DLD1 (cell line): ENCODE results near the gene LIAS.
"Not testable (repeated sequence)": the region's sequence is repeated elsewhere in the genome, so short reads cannot be mapped to it uniquely, and the experiment has no call there.

Source experiments
- in situ Hi-C: cut with HindIII; loops from 2 replicates; pipeline ENCODE4 v1.10.0; 2017; ENCODE audit warnings: low sequenced_read_pairs

Gene LIAS

DNA sequence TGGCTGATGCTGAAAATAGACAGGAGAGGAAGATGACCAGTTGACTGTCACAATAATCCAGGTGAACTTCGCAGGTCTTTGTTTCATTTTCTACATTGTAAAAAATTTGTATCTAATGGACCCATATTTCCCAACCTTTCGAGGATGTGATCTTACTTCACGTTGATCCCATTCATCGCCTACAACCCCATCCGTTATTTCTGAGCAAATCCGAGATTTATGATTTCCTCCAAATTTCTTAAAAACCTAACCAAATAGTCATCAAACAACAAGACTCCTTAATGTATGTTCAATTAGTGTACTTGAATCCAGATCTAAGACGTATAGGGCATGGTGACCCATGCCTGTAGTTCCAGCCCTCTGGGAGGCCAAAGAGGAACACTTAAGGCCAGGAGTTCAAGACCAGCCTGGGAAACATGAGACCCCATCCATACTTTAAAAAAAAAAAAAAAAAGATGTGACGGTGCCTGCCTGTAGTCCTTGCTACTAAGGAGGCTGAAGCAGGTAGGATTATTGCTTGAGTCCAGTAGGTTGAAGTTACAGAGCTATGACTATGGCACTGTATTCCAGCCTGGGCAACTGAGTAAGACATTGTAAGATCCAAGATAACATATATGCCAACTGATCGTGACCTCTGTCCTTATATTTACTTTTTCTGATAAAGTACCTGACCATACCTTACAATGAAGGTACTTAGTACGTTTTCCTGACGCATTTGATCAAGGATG lies 5.8 kb upstream of the LIAS start:
- in situ Hi-C loops: no loop called here

DNA sequence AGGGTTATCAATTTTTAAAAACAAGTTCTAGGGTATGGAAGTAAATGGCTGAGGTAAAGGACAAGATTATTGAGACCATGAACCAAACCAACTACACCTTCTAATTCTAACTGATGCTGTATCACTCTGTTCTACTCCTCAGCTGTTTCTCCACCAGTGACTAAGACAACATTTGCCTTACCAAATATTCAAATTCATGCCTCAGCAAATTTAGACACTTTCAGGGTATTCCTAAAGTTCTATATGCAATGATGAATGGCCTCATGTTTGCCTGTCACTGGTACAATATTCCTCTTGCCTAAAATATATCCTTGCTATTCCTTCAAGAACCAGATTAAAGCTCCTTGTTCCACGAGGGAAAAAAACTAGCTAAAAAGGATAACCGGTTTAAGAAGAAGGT lies 5.1 kb upstream of the LIAS start:
- in situ Hi-C loops: no loop called here

DNA sequence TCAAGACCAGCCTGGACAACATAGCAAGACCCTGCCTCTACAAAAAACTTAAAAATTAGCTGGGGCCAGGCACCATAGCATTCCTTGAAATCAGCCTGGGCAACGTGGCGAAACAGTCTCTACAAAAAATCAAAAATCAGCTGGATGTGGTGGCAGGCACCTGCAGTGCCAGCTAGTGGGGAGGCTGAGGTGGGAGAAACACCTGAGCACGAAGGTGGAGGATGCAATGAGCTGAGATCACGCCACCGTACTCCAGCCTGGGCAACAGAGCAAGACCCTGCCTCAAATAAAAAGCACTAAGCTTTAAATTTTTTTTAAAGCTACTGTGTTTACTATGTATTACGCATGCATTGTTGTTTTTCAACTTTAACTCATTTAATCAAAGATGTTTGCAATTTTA lies 3.4 kb upstream of the LIAS start:
- in situ Hi-C loops: no loop called here

DNA sequence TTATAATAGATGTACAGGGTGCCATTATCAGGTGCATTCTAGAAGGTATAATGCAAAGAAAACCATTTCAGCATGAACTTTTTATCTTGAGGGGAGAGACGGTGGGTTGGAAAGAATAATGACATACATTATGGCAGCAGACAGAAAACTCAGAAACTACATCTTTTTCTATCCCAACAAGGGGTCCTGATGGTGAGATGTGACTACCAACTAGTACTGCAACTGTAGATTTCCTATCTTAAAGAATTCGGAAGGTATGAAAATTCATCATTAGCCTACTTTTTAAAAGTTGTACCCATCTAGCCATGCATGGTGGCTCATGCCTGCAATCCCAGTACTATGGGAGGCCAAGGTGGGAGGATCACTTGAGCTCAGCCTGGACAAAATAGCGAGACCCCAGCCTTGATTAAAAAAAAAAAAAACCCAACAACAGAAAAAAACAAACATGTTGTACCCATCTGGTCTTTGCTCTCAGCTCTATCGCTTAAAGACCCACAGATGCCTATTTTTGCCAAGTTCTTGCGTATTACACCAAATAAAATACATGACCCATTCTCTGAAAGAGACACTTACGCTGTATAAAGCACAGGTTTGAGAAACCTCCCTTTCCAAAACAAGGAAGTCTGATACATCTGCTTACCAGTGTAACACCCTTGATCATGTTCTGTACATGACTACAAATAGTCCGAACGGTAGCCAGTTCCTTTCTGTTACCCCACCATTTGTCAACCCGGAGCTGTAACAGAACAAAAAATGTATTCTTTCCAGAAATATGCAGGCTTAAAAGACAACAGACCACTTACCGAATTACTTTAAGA lies 1.7 kb upstream of the LIAS start:
- in situ Hi-C loops: no loop called here

DNA sequence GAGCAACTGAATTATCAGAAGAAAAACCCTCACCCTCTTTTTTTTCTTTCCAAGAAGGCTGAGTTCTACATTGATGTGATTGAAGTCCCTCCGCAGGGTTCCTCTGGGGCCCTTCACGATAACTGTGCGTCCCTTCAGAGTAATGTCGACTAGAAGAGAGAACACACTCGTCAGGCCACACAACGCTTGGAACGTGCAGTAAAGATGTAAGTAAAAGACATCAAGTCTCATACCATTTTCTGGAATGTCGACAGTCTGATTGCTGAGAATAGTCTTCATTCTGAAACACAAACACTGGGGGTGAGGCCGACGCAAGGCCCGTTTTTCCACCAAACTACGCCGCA lies 723 bp upstream of the LIAS start:
- in situ Hi-C loops: not testable (repeated sequence)

DNA sequence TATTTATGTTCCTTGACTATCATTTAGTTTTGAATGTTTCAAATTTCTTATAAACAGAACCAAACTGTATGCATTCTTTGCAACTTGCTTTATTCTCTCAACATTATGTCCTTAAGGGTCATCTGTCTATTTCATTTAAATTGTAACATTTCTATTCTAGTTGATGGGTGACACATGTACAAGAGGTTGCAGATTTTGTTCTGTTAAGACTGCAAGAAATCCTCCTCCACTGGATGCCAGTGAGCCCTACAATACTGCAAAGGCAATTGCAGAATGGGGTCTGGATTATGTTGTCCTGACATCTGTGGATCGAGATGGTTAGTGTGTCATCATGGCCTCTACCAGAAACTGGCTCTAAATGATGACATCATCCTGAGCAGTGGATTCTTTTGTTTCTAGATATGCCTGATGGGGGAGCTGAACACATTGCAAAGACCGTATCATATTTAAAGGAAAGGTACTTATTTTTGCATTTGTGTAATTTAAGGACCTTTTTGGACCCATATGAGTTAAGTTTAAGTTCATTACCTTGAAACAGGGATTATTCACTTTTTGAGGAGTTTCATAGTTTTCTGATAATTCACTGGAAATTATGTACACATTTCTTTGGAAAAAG lies 6.1 kb downstream of the LIAS start:
- in situ Hi-C loops: no loop called here

DNA sequence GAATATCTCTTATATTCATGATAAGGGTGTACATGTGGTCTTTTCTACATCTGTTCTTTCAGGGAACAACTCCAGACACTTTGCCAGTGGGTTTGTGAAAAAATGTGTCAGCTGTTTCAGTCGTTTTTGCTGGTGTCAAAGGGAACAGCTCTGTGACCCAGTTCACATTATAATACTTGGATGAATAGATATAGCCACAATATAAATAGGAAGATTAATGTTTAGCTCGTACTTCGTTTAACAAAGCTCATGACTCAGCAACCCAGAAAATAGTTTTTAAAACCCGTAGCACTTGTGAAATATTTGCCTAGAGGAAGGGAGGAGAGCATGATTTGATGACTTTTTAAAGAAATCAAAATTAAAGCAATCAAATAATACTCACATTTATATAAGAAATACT lies 7.9 kb downstream of the LIAS start:
- in situ Hi-C loops: no loop called here

DNA sequence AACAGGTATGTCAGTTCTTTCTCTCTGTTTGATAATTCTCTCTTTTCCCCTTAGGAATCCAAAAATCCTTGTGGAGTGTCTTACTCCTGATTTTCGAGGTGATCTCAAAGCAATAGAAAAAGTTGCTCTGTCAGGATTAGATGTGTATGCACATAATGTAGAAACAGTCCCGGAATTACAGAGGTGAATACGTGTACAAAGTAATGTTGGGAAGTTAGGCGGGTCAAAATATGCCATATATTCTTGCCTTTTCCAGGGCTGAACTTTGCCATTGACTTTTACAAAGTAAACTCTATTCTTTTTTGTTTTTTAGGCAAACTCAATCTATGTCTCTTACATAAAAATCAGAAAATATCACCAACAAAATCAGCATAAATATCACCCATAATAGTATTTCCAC lies 8.6 kb downstream of the LIAS start:
- in situ Hi-C loops: no loop called here

DNA sequence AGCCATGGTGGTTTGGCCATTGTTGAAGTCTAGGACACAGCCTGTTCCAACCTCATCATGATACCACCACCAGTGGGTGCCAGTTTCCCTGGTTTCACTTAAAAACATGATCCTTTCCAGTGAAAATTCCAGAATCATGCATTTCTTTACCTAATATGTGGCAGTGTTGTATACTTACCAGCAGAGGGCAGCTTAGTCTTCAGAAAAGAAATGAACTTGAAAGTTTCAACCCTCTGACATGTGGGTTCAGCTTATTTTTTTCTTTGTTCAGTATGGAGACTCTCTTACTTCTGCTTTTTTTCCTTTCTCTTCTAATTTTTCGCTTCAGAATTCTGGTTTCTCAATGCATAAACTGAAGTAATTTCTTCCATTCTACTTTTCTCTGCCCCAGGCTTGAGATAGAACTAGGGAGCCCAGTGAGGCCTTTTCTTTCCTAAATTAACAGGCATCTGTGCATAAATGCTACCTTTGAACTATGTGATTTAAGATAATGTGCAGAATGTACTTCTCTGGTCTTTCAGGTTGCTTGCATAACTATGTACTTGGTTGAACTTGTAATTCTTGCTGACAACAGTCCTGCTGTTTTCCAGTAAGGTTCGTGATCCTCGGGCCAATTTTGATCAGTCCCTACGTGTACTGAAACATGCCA lies 10.7 kb downstream of the LIAS start:
- in situ Hi-C loops: no loop called here

DNA sequence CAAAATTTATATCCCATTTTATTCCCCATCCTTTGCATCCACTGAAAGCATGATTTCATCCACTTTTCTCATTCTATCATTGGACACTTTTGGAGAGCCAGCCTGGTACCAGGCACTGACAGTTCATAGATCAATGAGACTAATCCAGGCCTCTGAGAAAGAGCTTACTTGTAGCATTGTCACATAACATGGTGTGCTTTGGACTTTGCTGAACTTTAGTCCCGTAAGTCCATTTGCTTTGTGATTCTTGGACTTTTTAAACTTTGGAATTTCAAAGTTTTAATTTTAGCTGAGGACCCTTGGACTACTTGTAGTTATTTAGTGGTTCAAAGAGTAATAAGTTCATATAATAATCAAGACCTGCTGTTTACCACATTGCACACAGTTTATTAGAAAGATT lies 11.5 kb downstream of the LIAS start:
- in situ Hi-C loops: no loop called here

DNA sequence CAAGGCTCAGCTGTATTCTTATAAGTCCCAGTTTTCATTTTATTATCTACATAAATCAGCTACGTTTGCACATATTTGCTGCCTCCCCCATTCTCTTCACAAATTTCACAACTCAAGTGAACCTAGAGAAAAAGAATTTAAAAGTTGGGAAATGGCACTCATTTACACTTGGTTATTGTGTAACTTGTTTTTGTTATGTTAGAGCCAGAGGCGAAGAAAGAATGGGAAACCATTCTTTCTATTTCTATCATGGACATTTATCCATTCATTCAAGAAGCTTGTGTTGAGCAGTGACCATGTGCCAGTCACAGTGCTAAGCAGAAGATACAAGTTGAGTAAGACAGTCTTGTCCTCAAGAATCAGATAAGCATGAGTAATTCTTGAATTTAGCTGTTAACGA lies 13.5 kb downstream of the LIAS start:
- in situ Hi-C loops: no loop called here

DNA sequence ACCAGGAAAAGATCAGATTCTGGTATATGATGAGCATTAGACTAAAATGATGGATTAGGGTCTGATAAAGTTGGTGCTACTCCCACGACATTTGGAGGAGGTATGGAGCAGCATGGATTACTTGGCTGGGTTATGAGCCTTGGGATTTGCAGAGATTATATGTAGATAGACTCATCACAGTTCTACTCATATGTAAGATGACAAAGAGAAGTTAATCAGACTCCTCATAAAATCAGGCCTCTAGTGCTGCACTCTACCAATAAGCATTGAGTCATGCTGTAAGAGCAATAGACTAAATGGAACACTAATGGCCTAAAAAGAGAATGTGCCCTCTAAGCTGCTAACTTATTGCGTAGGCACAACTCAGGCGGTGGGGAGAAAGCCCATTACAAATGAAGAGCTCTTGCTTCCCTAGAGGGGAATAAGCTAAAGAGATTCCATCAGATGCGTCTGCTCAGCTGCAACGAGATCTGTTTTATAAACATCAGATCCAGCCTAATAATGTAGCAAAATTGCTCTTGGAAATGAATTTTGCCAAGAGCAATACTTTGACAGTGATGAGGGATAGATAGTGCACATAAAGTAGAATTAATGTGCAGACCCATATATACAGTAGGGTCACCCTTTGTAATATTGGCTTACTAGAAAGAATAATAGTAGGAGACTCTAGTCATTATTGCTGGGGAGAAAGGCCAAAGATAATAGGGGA lies 17.5 kb downstream of the LIAS start:
- in situ Hi-C loops: no loop called here

DNA sequence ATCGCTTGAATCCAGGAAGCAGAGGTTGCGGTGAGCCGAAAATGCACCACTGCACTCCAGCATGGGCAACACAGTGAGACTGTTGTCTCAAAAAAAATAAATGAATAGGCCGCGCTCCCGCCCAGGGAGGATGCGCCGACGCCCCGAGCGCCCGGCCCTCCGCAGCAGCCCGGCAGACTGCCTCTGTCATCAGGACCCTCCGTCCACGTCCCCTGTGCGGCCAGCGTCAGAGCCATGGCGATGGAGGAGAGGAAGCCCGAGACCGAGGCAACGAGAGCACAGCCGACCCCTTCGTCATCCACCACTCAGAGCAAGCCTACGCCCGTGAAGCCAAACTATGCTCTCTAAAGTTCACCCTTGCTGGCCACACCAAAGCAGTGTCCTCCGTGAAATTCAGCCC lies 21.4 kb downstream of the LIAS start:
- in situ Hi-C loops: no loop called here

DNA sequence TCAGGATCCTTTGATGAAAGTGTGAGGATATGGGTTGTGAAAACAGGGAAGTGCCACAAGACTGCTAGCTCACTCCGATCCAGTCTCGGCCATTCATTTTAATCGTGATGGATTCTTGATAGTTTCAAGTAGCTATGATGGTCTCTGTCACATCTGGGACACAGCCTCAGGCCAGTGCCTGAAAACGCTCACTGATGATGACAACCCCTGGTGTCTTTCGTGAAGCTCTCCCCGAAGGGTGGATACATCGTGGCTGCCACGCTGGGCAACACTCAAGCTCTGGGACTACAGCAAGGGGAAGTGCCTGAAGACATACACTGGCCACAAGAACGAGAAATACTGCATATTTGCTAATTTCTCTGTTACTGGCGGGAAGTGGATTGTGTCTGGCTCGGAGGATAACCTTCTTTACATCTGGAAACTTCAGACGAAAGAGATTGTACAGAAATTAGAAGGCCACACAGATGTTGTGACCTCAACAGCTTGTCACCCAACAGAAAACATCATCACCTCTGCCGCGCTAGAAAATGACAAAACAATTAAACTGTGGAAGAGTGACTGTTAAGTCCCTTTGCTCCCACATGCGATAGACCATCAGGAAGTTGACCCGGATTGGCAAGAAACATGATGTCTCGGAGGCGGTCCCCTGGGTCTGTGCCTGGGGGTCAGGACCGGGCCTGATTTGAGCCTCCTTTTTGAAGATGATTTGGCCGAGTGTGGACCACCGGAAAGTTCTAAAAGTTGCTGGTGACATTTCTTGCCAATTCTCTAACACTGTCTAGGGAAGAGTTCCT lies 22.2 kb downstream of the LIAS start:
- in situ Hi-C loops: no loop called here

DNA sequence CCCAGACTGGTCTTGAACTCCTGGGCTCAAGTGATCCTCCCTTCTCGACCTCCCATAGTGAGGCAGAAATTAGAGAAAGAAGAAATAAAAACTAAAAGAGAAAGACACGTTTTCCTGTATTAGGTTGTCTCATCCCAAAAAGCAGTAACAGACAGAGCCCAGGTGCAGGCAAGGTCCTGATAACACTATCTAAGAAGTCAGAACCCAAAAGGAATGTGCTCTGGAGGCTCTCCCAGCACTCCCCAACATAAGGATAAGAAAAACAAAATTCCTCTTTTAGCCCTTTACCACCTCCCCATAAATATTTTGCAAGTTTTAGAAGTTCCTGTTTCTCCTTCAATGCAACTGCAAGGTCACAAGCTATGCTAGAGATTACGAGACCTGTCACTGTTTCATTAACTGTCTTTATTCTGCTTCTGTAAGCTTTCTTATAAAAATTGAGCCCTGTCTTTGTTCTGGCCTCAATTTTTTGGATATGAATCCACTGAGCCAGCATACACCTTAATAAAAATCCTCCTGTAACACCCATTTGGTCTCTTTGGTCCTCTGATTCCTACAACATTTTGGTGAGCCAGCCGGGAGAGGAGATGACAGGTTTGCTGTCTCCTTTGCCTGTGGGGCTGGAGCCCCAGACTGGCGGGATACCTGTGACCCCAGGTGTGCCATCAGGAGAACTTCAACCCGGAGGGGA lies 25.9 kb downstream of the LIAS start:
- in situ Hi-C loops: no loop called here

DNA sequence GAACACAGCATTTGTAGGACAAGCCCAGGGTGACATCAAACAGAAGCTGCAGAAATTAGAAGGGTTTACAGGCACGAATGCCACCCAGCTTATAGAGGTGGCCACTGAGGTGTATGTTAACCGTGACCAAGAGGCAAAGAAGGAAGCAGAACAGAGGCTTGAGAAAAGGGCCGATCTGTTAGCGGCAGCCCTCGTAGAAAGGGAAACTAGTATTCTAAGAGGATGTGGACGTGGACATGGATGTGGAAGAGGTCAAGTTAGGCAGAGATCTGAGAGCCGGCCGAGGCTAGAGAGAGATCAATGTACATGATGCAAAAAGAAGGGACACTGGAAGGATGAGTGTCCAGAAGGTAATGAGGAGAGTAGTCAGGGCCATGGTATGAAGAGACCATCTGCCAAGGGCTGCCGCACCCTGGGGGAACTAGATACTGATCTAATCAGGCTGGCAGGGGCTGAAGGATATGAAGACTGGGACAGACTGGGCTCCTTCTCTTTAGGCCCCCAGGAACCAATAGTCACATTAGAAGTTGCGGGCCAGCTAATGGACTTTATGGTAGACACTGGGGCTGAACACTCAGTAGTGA lies 27.5 kb downstream of the LIAS start:
- in situ Hi-C loops: no loop called here

DNA sequence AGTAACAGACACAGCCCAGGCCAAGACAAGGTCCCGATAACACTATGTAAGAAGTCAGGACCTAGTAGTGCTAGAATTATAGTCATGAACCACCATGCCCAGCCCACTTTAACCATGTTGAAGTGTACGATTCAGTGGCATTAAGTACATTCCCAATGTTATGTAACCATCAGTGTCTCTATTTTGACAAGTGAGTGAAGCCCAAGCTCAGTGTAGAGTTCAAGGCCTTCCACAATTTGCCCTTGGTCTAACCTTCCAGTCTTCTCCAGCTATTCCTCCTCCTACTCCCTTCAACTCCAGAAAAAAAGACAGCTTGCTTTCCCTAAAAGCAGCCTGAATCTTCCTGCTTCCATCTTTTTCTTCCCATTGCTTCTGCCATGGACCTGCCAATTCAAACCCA lies 31.5 kb downstream of the LIAS start:
- in situ Hi-C loops: no loop called here

DNA sequence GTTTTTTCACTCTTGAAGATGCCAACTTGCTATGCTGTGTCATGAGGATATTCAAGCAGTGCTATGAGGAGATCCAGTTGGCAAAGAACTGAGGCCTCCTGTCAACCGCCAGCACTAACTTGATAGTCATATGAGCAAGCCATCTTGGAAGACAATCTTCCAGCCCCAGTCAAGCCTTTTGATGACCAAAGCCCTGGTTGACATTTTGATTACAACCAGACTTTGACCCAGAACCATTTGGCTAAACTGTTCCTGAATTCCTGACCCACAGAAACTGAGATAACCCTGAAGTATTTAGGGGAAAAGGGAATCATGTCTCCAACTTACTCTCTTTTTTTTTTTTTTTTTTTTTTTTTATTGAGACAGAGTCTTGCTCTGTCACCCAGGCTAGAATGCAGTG lies 35.5 kb downstream of the LIAS start:
- in situ Hi-C loops: no loop called here

DNA sequence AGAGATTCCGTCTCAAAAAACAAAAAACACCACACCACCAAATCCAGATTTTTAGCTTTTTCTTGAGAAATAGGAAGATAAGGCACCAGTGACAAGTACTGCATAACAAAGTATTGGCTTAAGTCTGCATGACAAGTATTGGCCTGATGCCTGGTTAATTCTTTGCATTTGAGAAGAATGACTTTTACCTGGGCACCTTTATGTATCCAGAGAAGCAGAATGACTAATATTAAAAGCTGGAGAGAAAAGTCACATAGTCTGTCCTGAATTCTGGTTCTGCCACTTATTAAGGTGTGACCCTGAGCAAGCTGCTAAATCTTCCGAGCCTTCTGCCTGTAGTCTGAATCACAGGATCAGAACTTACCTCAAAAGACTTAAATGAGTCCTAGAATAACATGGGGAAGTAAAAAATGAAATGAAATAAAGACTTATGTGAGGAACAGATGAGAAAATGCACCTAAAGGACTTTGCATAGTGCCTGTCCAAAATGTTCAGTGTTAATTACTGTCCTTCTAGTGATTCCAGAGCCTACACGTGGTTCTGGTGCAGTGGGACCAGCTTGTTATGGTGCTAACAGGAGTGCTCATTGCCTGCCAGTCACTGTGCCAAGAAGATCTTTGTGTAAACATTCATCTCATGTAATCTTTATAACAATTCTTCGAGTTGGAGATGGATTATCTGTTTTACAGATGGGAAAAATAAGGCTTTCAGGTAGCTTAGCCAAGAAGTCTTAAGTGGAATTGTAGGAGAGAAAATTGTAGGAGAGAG lies 36.8 kb downstream of the LIAS start:
- in situ Hi-C loops: no loop called here
